HCT116 (cell line): ENCODE measurements around the gene TMEM184A.

Source experiments
- CEBPB ChIP-seq: IDR thresholded peaks from 2 replicates; pipeline ENCODE4 v1.6.1; 2012; ENCODE audit warnings: low read depth
- EZH2 ChIP-seq: fragments of 200-600 bp; sonication (generic); IDR thresholded peaks from 2 replicates; pipeline ENCODE4 v1.6.1; 2017; ENCODE audit warnings: antibody characterized with exemption, mixed run types
- EZH2phosphoT487 ChIP-seq: fragments of 200-600 bp; IDR thresholded peaks from 2 replicates; pipeline ENCODE4 v1.6.1; 2018; ENCODE audit warnings: antibody characterized with exemption, borderline replicate concordance
- JUND ChIP-seq: IDR thresholded peaks from 2 replicates; pipeline ENCODE4 v1.6.1; 2012
- POLR2A ChIP-seq: IDR thresholded peaks from 2 replicates; pipeline ENCODE4 v1.7.0; 2011; ENCODE audit warnings: borderline replicate concordance; ENCODE audit not compliant: insufficient read depth, insufficient read length; ENCODE audit errors: extremely low read depth
- POLR2AphosphoS5 ChIP-seq: IDR thresholded peaks from 2 replicates; pipeline ENCODE4 v1.6.1; 2011; ENCODE audit warnings: mild to moderate bottlenecking, low read depth, low read length, moderate library complexity
- RAD21 ChIP-seq: IDR thresholded peaks from 2 replicates; pipeline ENCODE4 v1.6.1; 2012; ENCODE audit warnings: low read depth, mild to moderate bottlenecking
- ZNF274 ChIP-seq: fragments of 200-500 bp; sonication (Bioruptor generic); IDR thresholded peaks from 2 replicates; pipeline ENCODE4 v1.6.1; 2014; ENCODE audit warnings: mild to moderate bottlenecking, low read depth, low read length, inconsistent platforms
- TF ChIP-seq, protein P1 (sequence below), 3 experiments: fragments of 200-600 bp in 1 of 3; sonication (generic) in 1 of 3; IDR thresholded peaks in 2 of 3; conservative IDR thresholded peaks in 1 of 3; 2 replicates each; pipeline ENCODE4 v1.5.1; 2012 to 2017; ENCODE audit warnings: low read depth in 2 of 3, low read length in 2 of 3, antibody characterized with exemption in 1 of 3, borderline replicate concordance in 1 of 3, control low read depth in 1 of 3, mild to moderate bottlenecking in 1 of 3, mixed read lengths in 1 of 3, mixed run types in 1 of 3, moderate library complexity in 1 of 3; ENCODE audit not compliant: insufficient read depth in 1 of 3
- TF ChIP-seq, protein P2 (sequence below): IDR thresholded peaks from 2 replicates; pipeline ENCODE4 v1.6.1; 2012

DNA sequence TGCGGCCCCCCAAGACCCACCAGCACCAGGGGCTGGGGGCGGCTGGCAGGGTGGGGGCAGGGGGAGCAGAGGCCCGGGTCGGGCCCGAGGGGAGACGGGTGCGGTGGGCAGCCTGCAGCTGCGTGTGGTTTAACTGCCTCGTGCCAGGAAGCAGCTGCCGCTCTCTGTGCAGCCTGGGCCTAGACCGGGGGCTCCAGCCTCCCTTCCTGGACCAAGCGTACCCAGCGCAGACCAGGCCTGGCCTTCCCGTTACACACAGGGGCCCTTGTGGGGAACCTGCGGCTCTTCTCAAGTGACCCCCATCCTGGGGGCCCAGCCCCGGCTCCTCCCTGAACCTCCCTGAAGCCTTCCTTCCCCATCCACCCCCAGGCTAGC lies 45.2 kb downstream of the TMEM184A start:
- TF ChIP-seq JUND (no peak), POLR2AphosphoS5 (no peak), POLR2A (no peak), EZH2 (no peak), ZNF274 (no peak), CEBPB (no peak), EZH2phosphoT487 (no peak), RAD21 (no peak)
- TF ChIP-seq, protein P1, sequence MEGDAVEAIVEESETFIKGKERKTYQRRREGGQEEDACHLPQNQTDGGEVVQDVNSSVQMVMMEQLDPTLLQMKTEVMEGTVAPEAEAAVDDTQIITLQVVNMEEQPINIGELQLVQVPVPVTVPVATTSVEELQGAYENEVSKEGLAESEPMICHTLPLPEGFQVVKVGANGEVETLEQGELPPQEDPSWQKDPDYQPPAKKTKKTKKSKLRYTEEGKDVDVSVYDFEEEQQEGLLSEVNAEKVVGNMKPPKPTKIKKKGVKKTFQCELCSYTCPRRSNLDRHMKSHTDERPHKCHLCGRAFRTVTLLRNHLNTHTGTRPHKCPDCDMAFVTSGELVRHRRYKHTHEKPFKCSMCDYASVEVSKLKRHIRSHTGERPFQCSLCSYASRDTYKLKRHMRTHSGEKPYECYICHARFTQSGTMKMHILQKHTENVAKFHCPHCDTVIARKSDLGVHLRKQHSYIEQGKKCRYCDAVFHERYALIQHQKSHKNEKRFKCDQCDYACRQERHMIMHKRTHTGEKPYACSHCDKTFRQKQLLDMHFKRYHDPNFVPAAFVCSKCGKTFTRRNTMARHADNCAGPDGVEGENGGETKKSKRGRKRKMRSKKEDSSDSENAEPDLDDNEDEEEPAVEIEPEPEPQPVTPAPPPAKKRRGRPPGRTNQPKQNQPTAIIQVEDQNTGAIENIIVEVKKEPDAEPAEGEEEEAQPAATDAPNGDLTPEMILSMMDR (IDR thresholded peaks at IDR 0.05 in 2 of 3, conservative IDR thresholded peaks at IDR 0.05 in 1 of 3; ENCODE audit: borderline replicate concordance in 1 of 3, insufficient read depth in 1 of 3, low read depth in 2 of 3, low read length in 2 of 3) = no peak
- TF ChIP-seq, protein P2, sequence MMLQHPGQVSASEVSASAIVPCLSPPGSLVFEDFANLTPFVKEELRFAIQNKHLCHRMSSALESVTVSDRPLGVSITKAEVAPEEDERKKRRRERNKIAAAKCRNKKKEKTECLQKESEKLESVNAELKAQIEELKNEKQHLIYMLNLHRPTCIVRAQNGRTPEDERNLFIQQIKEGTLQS = no peak
